Epithelial cell of prostate (primary cell): ENCODE results near the gene CENPH.
"Not testable (repeated sequence)": the region's sequence is repeated elsewhere in the genome, so short reads cannot be mapped to it uniquely, and the experiment has no call there.

Source experiments
- DNase-seq: peaks from one replicate; pipeline ENCODE4 v3.0.0-alpha.2; 2011; ENCODE audit warnings: low read depth, low spot score
- H3K27ac ChIP-seq: fragments of 450-650 bp; 2 replicates; pipeline ENCODE4 v1.5.1; 2017; ENCODE audit warnings: mild to moderate bottlenecking

The CENPH gene

DNA sequence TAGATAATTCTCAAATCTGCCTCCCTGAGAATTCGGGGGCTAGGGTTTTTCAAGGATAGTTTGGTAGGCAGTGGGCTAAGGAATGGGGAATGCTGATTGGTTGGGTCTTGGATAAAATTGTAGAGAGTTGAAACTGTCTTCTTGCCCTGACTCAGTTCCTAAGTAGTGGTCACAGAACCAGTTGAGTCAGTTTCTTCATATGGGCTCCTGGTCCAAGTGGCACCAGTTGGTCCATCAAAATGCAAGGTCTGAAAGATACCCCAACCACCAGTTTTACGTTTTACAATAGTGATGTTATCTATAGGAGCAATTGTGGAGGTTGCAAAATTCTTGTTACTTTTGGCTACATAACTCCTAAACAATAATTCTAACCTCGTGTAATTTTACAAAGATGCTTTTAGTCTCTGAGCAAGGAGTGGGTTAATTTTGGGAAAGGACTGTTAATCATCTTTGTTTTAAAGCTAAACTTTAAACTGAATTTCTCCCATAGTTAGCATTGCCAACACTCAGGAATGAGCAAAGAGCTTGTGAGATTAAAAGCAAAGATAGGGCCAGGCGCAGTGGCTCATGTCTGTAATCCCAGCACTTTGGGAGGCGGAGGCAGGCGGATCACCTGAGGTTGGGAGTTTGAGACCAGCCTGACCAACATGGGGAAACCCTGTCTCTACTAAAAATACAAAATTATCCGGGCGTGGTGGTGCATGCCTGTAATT is 53.0 kb downstream of the CENPH start:
- DNase-seq, result no peak
- no peak overlapping the region for H3K27ac ChIP-seq

DNA sequence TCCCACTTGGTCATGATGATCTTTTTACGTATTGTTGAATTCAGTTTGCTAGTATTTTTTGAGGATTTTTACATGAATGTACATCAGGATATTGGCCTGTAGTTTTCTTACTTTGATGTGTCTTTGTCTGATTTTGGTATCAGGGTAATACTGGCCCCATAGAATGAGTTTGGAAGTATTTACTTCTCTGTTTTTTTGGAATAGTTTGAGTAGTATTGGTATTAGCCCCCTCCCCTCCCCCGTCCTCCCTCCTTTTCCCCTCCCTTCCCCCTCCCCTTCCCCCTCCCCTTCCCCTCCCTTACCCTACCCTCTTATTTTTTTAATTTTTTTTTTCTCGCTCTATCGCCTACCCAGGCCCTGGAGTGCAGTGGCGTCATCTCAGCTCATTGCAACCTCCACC is 55.6 kb downstream of the CENPH start:
- no peak for DNase-seq
- no peak overlapping the region for H3K27ac ChIP-seq

GRCh38 chr5:69248019-69248418 is 58.6 kb downstream of the CENPH start:
- no peak for DNase-seq
- H3K27ac ChIP-seq, result no peak overlapping the region

GRCh38 chr5:69250593-69250992 is 61.2 kb downstream of the CENPH start:
- DNase-seq, result no peak
- no peak overlapping the region for H3K27ac ChIP-seq

DNA sequence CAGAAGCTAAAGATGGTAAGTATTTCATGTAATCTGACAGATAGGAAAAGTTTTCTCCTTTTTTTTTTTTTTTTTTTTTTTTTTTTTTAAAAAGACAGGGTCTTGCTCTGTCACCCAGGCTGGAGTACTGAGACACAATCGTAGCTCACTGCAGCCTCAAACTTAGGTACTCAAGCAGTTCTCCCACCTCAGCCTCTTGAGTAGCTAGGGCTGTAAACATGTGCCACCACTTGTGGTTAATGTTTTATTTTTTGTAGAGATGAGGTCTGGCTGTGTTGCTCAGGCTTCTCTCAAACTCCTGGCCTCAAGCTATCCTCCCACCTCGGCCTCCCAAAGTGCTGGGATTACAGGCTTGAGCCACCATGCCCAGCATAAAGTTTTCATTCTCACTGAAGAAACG is 63.1 kb downstream of the CENPH start:
- DNase-seq, result no peak
- no peak overlapping the region for H3K27ac ChIP-seq

DNA sequence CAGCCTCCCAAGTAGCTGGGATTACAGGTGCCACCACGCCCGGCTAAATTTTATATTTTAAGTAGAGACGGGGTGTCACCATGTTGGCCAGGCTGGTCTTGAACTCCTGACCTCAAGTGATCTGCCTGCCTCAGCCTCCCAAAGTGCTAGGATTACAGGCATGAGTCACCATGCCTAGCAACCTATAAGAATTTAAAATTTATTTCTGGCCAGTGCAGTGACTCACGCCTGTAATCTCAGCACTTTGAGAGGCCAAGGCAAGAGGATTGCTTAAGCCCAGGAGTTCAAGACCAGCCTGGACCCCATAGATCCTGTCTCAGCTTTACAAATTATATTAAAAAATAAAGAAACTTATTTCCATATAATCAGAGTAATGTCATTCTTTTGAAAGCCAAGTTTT is 66.6 kb downstream of the CENPH start:
- not testable (repeated sequence) for H3K27ac ChIP-seq, DNase-seq

DNA sequence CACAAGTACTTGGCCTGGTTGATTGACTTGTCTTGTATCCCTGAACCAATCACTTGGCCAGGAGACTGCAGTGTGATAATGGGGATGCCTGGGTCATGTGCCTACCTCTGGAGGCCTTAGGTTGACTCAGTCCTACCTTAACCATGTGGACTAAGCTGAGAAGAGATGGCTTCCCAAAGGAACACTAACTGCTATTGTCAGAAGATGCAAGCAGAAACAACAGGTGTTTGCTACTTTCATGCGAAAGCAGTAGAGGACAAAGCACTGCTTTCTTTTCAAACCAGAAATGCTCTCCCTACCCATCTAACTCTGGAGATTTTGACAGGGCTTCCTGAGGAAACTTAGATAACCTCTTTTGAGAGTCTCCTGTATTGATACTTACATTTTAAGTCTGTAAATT is 68.2 kb downstream of the CENPH start:
- H3K27ac ChIP-seq, result no peak overlapping the region
- no peak for DNase-seq
